GM19035 (cell line): Measurements from ENCODE around the gene RPTOR.
A peak's percentile ranks its signal among the peaks of the same experiment; 100 is the strongest.

Experiments used
- ATAC-seq: cut with Tn5 transposase; IDR thresholded peaks from one replicate; pipeline ENCODE4 v1.9.1; 2021; ENCODE audit not compliant: unreplicated experiment

The RPTOR gene

GRCh38 chr17:80826346-80826954 is 281.8 kb downstream of the RPTOR start:
- no peak for ATAC-seq

- ATAC-seq = no peak
Measured at GRCh38 chr17:80826955-80827645, 282.5 kb downstream of the RPTOR start.

GRCh38 chr17:80827646-80828643 is 283.3 kb downstream of the RPTOR start:
- ATAC-seq = no peak

GRCh38 chr17:80829166-80829813 is 284.7 kb downstream of the RPTOR start:
- ATAC-seq = no peak

GRCh38 chr17:80830020-80830780 is 285.6 kb downstream of the RPTOR start:
- ATAC-seq = no peak

- no peak for ATAC-seq
Measured at GRCh38 chr17:80831491-80831890, 286.9 kb downstream of the RPTOR start.

- no peak for ATAC-seq
Measured at GRCh38 chr17:80832266-80832676, 287.6 kb downstream of the RPTOR start.

- ATAC-seq = peak; percentile 88
Measured at GRCh38 chr17:80832888-80833583, 288.4 kb downstream of the RPTOR start.

GRCh38 chr17:80833952-80834892 is 289.6 kb downstream of the RPTOR start:
- ATAC-seq = no peak

- ATAC-seq = no peak
Measured at GRCh38 chr17:80834893-80835275, 290.2 kb downstream of the RPTOR start.

- no peak for ATAC-seq
Measured at GRCh38 chr17:80835816-80836657, 291.4 kb downstream of the RPTOR start.

- ATAC-seq = no peak
Measured at GRCh38 chr17:80836658-80836965, 292.0 kb downstream of the RPTOR start.

- ATAC-seq = no peak
Measured at GRCh38 chr17:80836971-80837481, 292.4 kb downstream of the RPTOR start.

GRCh38 chr17:80837711-80838110 is 293.1 kb downstream of the RPTOR start:
- no peak for ATAC-seq

- ATAC-seq = no peak
Measured at GRCh38 chr17:80838311-80839025, 293.8 kb downstream of the RPTOR start.

- ATAC-seq = no peak
Measured at GRCh38 chr17:80839026-80839345, 294.3 kb downstream of the RPTOR start.

GRCh38 chr17:80839511-80839941 is 294.9 kb downstream of the RPTOR start:
- no peak for ATAC-seq
